Fibroblast of lung (primary cell): Measurements from ENCODE around the gene TMEM234. TPM values are rescaled to one million over a fixed set of nuclear protein-coding genes. Genes with fewer than 3 reads are reported as not detected.

Experiments used
- DNase-seq, 2 donors: peaks; one replicate each; pipeline versions ENCODE4 v3.0.0 to v3.0.0-alpha.2; 2010; ENCODE audit warnings: low read depth in 2 of 2
- H2AFZ ChIP-seq: 2 replicates; pipeline ENCODE4 v1.5.1; 2012; ENCODE audit warnings: low read length, control low read depth, inconsistent platforms
- H3K27ac ChIP-seq: 2 replicates; pipeline ENCODE4 v1.5.1; 2011; ENCODE audit warnings: low read length, control low read depth; ENCODE audit not compliant: insufficient read depth
- H3K27me3 ChIP-seq: 2 replicates; pipeline ENCODE4 v1.5.1; 2011; ENCODE audit warnings: mild to moderate bottlenecking, low read length; ENCODE audit not compliant: control insufficient read depth, insufficient read depth
- H3K36me3 ChIP-seq: 2 replicates; pipeline ENCODE4 v1.5.1; 2011; ENCODE audit warnings: low read length; ENCODE audit not compliant: control insufficient read depth, insufficient read depth
- H3K4me1 ChIP-seq: 2 replicates; pipeline ENCODE4 v1.5.1; 2011; ENCODE audit warnings: low read length; ENCODE audit not compliant: control insufficient read depth, insufficient read depth; ENCODE audit errors: extremely low read depth
- H3K4me2 ChIP-seq: 2 replicates; pipeline ENCODE4 v1.5.1; 2011; ENCODE audit warnings: low read length, control low read depth; ENCODE audit not compliant: insufficient read depth; ENCODE audit errors: extremely low read depth
- H3K4me3 ChIP-seq, 4 experiments: fragments of 200-600 bp in 1 of 4; sonication (generic) in 1 of 4; replicated peaks in 1 of 4; 2 replicates each; pipeline ENCODE4 v1.5.1; 2011 to 2016; ENCODE audit warnings: low read length in 4 of 4, low read depth in 3 of 4, mild to moderate bottlenecking in 3 of 4, control low read depth in 2 of 4, inconsistent platforms in 1 of 4, mixed read lengths in 1 of 4; ENCODE audit not compliant: insufficient read depth in 1 of 4; ENCODE audit errors: control extremely low read depth in 1 of 4
- H3K79me2 ChIP-seq: 2 replicates; pipeline ENCODE4 v1.5.1; 2012; ENCODE audit warnings: mild to moderate bottlenecking, low read length, inconsistent platforms; ENCODE audit not compliant: control insufficient read depth, insufficient read depth
- H3K9ac ChIP-seq: 2 replicates; pipeline ENCODE4 v1.5.1; 2011; ENCODE audit warnings: mild to moderate bottlenecking, low read length, control low read depth; ENCODE audit not compliant: insufficient read depth
- H3K9me3 ChIP-seq: 2 replicates; pipeline ENCODE4 v1.5.1; 2012; ENCODE audit warnings: low read depth, low read length; ENCODE audit not compliant: control insufficient read depth, insufficient read depth
- H4K20me1 ChIP-seq: 2 replicates; pipeline ENCODE4 v1.5.1; 2011; ENCODE audit warnings: low read length; ENCODE audit not compliant: control insufficient read depth, insufficient read depth; ENCODE audit errors: extremely low read depth
- CTCF ChIP-seq, 2 donors: IDR thresholded peaks in 1 of 2; conservative IDR thresholded peaks in 1 of 2; 1 replicate in 1 of 2; 2 replicates in 1 of 2; pipeline ENCODE4 v1.5.1; 2011 to 2012; ENCODE audit warnings: low read length in 2 of 2, control low read depth in 1 of 2, inconsistent platforms in 1 of 2, low read depth in 1 of 2, mild to moderate bottlenecking in 1 of 2
- EZH2 ChIP-seq: IDR thresholded peaks from 2 replicates; pipeline ENCODE4 v1.5.1; 2012; ENCODE audit warnings: low read length, control low read depth, mild to moderate bottlenecking; ENCODE audit errors: missing control alignments
- polyA plus RNA-seq, 2 donors: library from polyadenylated mRNA; depleted of rRNA in 1 of 2; stranded (reverse) in 1 of 2; unstranded in 1 of 2; fragments of >200 nt; gene quantifications; 2 replicates each; pipeline ENCODE4 v1.2.1, GENCODE V29; 2011 to 2012; ENCODE audit warnings: missing spikeins in 1 of 2
- total RNA-seq: library from RNA; depleted of rRNA; stranded (reverse); fragments of >200 nt; gene quantifications from 2 replicates; pipeline ENCODE4 v1.2.1, GENCODE V29; 2014

TMEM234 gene
- total and polyA plus RNA-seq, 2 donors (not counting 1 experiment from before 2014, with no cell fraction given) = 15.8 to 17.5 TPM

GRCh38 chr1:32200226-32201010 is 21.7 kb downstream of the TMEM234 start, which contains the start of gene CCDC28B:
CCDC28B (plus strand) TSS chr1:32200595; CDS start chr1:32201936, 1,341 bp downstream.
- no peaks in the 10 kb centered on the region for H3K27me3 ChIP-seq
- H3K9ac ChIP-seq = peak within 1 kb of the TSS; percentile 88
- peak within 1 kb of the TSS; percentile 79 for H2AFZ ChIP-seq
- H3K79me2 ChIP-seq = no peaks in the 10 kb centered on the region
- TF ChIP-seq EZH2 = no peak
- TF ChIP-seq CTCF (conservative IDR thresholded peaks at IDR 0.05 in 1 of 2, IDR thresholded peaks at IDR 0.05 in 1 of 2; ENCODE audit: low read depth in 1 of 2, low read length in 2 of 2) = no peak
- peak; percentile 71 for DNase-seq
- H3K27ac ChIP-seq = peak within 1 kb of the TSS; percentile 99
- H3K9me3 ChIP-seq = no peaks in the 10 kb centered on the region
- H3K4me2 ChIP-seq = peak within 1 kb of the TSS; percentile 87
- H4K20me1 ChIP-seq = no peaks in the 10 kb centered on the region
- H3K4me1 ChIP-seq = peaks cover 20% of the 10 kb centered on the region
- H3K4me3 ChIP-seq = peak within 1 kb of the TSS; percentile 66 to 88 (median 82)
- peaks cover 13% of the 10 kb centered on the region for H3K36me3 ChIP-seq

GRCh38 chr1:32199717-32200072 is 22.5 kb downstream of the TMEM234 start:
- Histone ChIP-seq H3K4me1 (peaks cover 18% of the 10 kb centered on the region), H2AFZ (no peak overlapping the region), H3K9me3 (no peaks in the 10 kb centered on the region), H3K9ac (peak overlapping the region; percentile 88), H4K20me1 (no peaks in the 10 kb centered on the region), H3K79me2 (no peaks in the 10 kb centered on the region), H3K4me2 (peak overlapping the region; percentile 87), H3K4me3 (peak overlapping the region; percentile 66 to 88 (median 82)), H3K36me3 (peaks cover 18% of the 10 kb centered on the region), H3K27ac (peak overlapping the region; percentile 99), H3K27me3 (no peaks in the 10 kb centered on the region)
- DNase-seq = no peak
- TF ChIP-seq EZH2 (no peak), CTCF (conservative IDR thresholded peaks at IDR 0.05 in 1 of 2, IDR thresholded peaks at IDR 0.05 in 1 of 2; ENCODE audit: low read depth in 1 of 2, low read length in 2 of 2) (no peak)

- Histone ChIP-seq H3K9ac (no peak overlapping the region), H3K4me2 (peak overlapping the region; percentile 87), H3K27ac (peak overlapping the region; percentile 99), H3K9me3 (no peaks in the 10 kb centered on the region), H3K4me1 (peaks cover 18% of the 10 kb centered on the region), H3K4me3 (no peak overlapping the region), H3K79me2 (no peaks in the 10 kb centered on the region), H2AFZ (no peak overlapping the region), H3K27me3 (no peaks in the 10 kb centered on the region), H4K20me1 (no peaks in the 10 kb centered on the region), H3K36me3 (peaks cover 23% of the 10 kb centered on the region)
- TF ChIP-seq EZH2 = no peak
- TF ChIP-seq CTCF (conservative IDR thresholded peaks at IDR 0.05 in 1 of 2, IDR thresholded peaks at IDR 0.05 in 1 of 2; ENCODE audit: low read depth in 1 of 2, low read length in 2 of 2) = no peak
- no peak for DNase-seq
Observed at GRCh38 chr1:32199043-32199716, 23.0 kb downstream of the TMEM234 start.
